Measurements from ENCODE around the gene BTBD6.
"Not testable (repeated sequence)": the region's sequence is repeated elsewhere in the genome, so short reads cannot be mapped to it uniquely, and the experiment has no call there.

Gene BTBD6

GRCh38 chr14:105258846-105259245, 10.5 kb downstream of the BTBD6 start:
- Histone ChIP-seq H3K9ac (ENCODE audit: low read depth, low read length) (no peak overlapping the region), H3K9me3 (ENCODE audit: control insufficient read depth, insufficient read depth, low read length) (no peaks in the 10 kb centered on the region), H3K36me3 (ENCODE audit: insufficient read depth, low read length) (no peaks in the 10 kb centered on the region), H3K4me1 (ENCODE audit: insufficient read depth, low read length) (no peaks in the 10 kb centered on the region)

DNA sequence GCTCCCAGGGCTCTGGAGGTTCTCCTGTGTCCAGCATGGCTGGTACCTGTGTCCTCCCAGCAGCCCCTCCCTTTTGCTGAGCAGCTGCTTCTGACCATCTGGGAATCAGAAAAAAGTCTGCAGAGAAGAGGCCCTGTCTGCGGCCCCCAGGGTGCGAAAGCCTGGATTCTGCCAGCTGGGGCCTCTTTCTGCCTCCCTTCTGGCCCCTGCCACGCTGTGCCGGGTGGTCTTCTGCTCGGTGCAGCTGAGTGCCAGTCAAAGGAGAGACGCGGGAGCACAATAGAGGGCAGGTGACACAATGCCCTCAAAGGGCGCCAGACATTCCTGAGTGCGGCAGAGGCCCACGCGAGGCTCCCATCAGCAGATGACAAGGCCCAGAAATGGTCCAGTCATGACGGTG, 12.6 kb downstream of the BTBD6 start:
- H3K9ac ChIP-seq (ENCODE audit: low read depth, low read length): no peak overlapping the region
- H3K36me3 ChIP-seq (ENCODE audit: insufficient read depth, low read length): no peaks in the 10 kb centered on the region
- H3K4me1 ChIP-seq (ENCODE audit: insufficient read depth, low read length): no peaks in the 10 kb centered on the region
- H3K9me3 ChIP-seq (ENCODE audit: control insufficient read depth, insufficient read depth, low read length): no peaks in the 10 kb centered on the region

DNA sequence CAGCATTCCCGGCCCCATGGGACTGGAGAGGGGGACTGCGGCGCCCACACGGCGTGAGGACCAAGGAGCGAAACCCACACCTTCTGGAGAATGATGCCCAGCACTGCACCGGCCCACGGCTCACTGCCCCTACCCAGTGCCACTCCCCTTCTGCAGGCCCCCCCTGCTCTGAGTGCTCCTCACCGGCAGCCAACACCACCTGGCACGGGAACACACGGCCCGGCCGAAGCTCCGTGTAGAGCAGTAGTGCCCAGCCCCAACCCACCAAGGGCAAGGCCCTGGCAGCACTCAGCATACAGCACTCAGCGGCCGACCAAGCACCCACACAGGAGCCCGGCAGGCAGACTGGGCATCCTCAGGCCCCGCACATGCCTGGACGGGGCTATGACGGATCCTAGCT, 13.4 kb downstream of the BTBD6 start:
- H3K9ac ChIP-seq (ENCODE audit: low read depth, low read length): no peak overlapping the region
- no peaks in the 10 kb centered on the region for H3K9me3 ChIP-seq (ENCODE audit: control insufficient read depth, insufficient read depth, low read length)
- H3K36me3 ChIP-seq (ENCODE audit: insufficient read depth, low read length): no peaks in the 10 kb centered on the region
- no peaks in the 10 kb centered on the region for H3K4me1 ChIP-seq (ENCODE audit: insufficient read depth, low read length)

DNA sequence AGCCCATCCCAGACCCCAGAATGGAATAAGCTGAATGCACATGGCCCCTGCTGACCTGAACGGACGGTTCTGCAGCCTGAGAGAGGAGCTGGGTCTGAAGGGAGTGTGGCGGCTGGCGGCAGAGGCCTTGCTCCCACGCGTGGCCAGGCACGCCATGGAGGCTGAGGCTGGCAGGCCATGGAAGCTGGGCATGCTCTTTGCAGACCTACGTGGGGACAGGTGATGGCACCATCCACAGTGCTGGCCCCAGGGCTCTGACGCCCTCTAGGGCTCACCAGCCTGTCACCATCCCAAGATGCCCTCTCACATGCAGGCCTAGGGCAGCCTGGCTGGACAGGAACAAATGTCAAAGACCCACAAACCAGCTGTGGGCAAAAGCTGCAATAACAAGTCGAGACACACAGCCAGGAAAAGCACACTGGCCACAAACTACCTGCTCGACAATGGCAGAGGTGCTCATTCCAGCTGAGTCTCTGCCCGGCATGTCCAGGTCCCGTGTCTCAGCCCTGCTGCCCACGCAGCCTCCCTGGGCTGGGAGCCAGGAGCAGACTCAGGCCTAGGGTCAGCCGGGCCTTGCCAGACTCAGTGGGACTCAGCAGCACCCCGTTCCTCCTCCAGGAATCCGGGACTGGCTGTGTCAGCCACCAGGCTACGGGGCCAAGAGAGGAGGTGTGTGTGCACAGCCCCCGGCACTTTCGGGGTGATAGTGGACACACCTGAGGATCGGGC, 19.7 kb downstream of the BTBD6 start:
- Histone ChIP-seq H3K9me3 (ENCODE audit: control insufficient read depth, insufficient read depth, low read length) (no peaks in the 10 kb centered on the region), H3K4me1 (ENCODE audit: insufficient read depth, low read length) (no peaks in the 10 kb centered on the region), H3K36me3 (ENCODE audit: insufficient read depth, low read length) (no peaks in the 10 kb centered on the region), H3K9ac (ENCODE audit: low read depth, low read length) (no peak overlapping the region)

DNA sequence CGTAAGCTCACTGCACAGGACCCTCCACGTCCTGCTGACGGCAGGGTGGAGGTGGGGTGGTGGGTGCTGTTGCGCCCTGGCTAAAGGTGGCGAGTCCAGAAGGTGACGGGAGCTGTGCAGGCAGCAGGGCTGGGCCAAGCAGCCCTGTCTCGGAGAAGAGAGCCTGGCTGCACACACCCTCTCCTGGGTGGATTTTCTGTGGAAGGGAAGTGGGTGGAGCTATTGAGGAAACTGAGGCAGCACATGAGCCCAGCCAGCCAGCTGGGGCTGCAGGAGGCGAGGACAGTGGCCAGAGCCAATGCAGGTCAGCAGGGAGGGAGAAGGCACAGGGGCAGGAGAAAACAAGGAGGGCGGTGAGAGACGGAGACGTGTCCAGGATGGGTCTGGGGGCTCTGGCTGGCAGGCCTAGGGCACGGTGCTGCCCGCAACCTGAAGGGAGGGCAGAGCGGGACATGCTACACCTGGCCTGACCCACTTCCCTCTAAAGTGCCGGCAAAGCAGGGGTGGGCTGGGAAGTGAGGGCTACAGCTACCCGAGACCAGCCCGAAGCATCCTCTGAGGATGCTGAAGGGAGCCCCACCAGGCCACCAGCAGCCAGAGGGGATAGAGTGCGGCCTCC, 20.5 kb downstream of the BTBD6 start:
- no peaks in the 10 kb centered on the region for H3K9me3 ChIP-seq (ENCODE audit: control insufficient read depth, insufficient read depth, low read length)
- no peaks in the 10 kb centered on the region for H3K4me1 ChIP-seq (ENCODE audit: insufficient read depth, low read length)

GRCh38 chr14:105269405-105269804, 21.1 kb downstream of the BTBD6 start:
- Histone ChIP-seq H3K9ac (ENCODE audit: low read depth, low read length) (no peak overlapping the region), H3K9me3 (ENCODE audit: control insufficient read depth, insufficient read depth, low read length) (no peaks in the 10 kb centered on the region), H3K4me1 (ENCODE audit: insufficient read depth, low read length) (no peaks in the 10 kb centered on the region), H3K36me3 (ENCODE audit: insufficient read depth, low read length) (no peaks in the 10 kb centered on the region)

More for the DNA sequence above, 20.5 kb downstream of the BTBD6 start:
- Histone ChIP-seq H3K9ac (ENCODE audit: low read depth, low read length) (no peak overlapping the region), H3K36me3 (ENCODE audit: insufficient read depth, low read length) (no peaks in the 10 kb centered on the region)

DNA sequence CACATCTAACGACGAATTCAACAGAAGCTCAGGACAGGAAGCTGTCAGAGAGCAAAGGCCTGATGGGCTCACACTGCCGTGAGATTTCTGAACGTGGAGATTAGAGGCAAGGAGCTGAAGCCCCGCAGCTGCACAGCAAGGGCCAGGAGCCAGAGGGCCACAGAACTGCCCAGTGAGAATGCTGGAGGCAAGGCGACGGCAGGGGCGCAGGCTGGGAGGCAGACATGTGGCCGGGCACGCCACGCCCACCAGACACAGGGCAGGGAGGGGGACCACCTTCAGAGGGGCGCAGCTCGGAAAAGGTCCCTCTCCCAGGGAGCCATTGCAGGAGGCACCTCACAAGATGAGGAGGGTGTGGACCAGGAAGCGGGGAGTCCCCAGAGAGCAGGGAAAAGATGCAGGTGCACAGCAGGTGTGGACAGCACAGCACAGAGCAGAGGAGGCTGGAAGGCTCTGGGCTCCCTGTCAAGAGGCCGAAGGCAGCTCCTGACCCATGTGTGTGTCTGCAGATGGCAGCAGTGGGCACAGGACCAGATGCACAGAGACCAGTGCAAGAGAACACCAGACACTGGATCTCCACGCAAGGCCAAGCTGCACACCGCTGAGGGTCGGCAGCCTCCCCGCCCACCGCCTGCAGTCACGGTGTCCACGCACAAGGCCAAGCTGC, 23.0 kb downstream of the BTBD6 start:
- Histone ChIP-seq H3K9me3 (ENCODE audit: control insufficient read depth, insufficient read depth, low read length) (no peaks in the 10 kb centered on the region), H3K4me1 (ENCODE audit: insufficient read depth, low read length) (no peaks in the 10 kb centered on the region), H3K9ac (ENCODE audit: low read depth, low read length) (no peak overlapping the region), H3K36me3 (ENCODE audit: insufficient read depth, low read length) (no peaks in the 10 kb centered on the region)

GRCh38 chr14:105272623-105273022, 24.3 kb downstream of the BTBD6 start:
- H3K4me1 ChIP-seq (ENCODE audit: insufficient read depth, low read length): no peaks in the 10 kb centered on the region
- H3K9me3 ChIP-seq (ENCODE audit: control insufficient read depth, insufficient read depth, low read length): no peaks in the 10 kb centered on the region

DNA sequence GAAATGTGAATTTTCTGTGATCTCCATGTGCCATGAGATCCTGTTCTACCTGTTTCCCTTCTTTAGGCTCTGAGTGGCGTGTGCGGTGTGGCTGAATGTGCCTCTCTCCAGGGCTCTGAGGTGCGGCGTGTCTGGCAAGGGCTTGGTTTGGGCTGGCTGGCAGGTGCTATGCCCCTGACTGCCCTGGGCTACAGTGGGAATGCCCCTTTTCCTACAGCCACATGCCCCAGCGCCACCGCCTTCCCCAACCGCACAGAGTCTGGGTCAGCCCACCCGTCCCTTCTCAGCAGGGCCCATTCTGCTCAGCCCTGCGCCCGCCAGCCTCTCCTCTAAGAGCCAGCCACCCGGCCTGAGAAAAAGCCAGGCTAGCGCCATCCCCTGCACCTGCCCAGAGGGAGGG, 24.7 kb downstream of the BTBD6 start:
- no peaks in the 10 kb centered on the region for H3K36me3 ChIP-seq (ENCODE audit: insufficient read depth, low read length)
- no peak overlapping the region for H3K9ac ChIP-seq (ENCODE audit: low read depth, low read length)
- no peaks in the 10 kb centered on the region for H3K4me1 ChIP-seq (ENCODE audit: insufficient read depth, low read length)
- H3K9me3 ChIP-seq (ENCODE audit: control insufficient read depth, insufficient read depth, low read length): no peaks in the 10 kb centered on the region

More at GRCh38 chr14:105272623-105273022, 24.3 kb downstream of the BTBD6 start:
- Histone ChIP-seq H3K9ac (ENCODE audit: low read depth, low read length) (no peak overlapping the region), H3K36me3 (ENCODE audit: insufficient read depth, low read length) (no peaks in the 10 kb centered on the region)

GRCh38 chr14:105274637-105275036, 26.3 kb downstream of the BTBD6 start:
- no peaks in the 10 kb centered on the region for H3K4me1 ChIP-seq (ENCODE audit: insufficient read depth, low read length)
- no peaks in the 10 kb centered on the region; the same call in 1 of the 2 replicates for H3K9me3 ChIP-seq (ENCODE audit: control insufficient read depth, insufficient read depth, low read length)
- H3K9ac ChIP-seq (ENCODE audit: low read depth, low read length): no peak overlapping the region

DNA sequence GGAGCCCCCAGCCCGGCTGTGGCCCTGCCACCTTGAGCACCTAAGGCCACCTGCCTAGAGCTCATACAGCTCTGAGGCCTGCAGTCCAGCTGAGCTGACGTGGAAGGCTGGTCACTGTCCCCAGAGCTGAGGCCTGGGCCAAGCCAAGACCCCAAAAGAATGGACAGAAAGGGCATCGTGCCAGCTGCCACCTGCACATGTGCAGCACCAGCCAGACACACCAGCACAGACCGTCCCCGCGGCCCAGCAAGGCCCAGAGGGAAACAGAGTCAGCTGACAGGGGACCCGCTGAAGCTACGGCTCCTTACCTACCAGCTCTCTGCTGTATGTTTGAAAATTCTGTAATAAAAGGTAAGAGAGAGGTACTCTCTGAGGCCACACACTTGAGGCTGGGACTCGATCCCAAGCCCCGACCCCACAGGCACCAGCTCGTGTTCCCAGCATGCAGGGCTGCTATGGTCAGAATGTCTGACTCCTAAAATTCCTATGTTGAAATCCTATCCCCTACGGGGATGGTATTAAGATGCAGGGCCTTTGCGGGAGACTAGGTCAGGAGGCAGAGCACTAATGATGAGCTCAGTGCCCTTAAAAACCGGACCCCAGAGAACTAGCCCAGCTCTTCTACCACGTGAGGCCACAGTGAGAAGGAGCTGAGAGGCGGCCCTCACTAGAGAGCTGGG, 27.1 kb downstream of the BTBD6 start:
- Histone ChIP-seq H3K9me3 (ENCODE audit: control insufficient read depth, insufficient read depth, low read length) (no peaks in the 10 kb centered on the region; the same call in 1 of the 2 replicates), H3K4me1 (ENCODE audit: insufficient read depth, low read length) (no peaks in the 10 kb centered on the region), H3K36me3 (ENCODE audit: insufficient read depth, low read length) (no peaks in the 10 kb centered on the region), H3K9ac (ENCODE audit: low read depth, low read length) (no peak overlapping the region)

More at GRCh38 chr14:105274637-105275036, 26.3 kb downstream of the BTBD6 start:
- H3K36me3 ChIP-seq (ENCODE audit: insufficient read depth, low read length): no peaks in the 10 kb centered on the region

GRCh38 chr14:105277448-105277847, 29.1 kb downstream of the BTBD6 start:
- not testable (repeated sequence) for H3K36me3 ChIP-seq (ENCODE audit: insufficient read depth, low read length); H3K9ac ChIP-seq (ENCODE audit: low read depth, low read length); H3K4me1 ChIP-seq (ENCODE audit: insufficient read depth, low read length); H3K9me3 ChIP-seq (ENCODE audit: control insufficient read depth, insufficient read depth, low read length)

DNA sequence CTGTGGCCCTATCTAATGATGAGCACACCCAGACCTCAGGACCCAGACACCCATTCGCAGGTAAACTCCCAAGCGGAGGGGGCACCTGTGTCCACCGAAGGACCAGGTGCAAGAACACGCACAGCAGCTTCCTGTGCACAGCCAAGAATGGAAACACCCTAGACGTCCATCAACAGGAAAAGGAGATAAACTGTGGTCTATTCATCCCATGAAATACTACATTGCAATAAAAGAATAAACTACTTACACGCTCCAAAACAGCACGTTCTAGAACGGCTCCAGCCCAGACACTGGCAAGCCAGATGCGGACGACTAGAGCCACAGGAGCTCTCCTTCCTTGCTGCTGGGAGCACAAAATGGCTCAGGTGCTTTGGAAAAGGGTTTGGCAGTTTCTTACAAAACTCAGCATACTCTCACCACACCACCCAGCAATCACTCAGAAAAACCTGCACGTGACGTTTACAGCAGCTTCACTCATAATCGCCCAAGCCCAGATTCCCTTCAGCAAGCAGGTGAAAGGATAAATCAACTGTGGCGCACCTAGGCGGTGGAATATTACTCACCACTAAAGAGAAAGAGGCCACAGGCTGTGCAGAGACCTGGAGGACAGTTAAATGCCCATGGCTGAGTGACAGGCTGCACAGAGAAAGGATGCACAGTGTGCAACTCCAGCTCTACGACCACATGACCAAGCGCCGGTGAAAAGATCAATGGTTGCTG, 31.5 kb downstream of the BTBD6 start:
- Histone ChIP-seq H3K4me1 (ENCODE audit: insufficient read depth, low read length) (no peaks in the 10 kb centered on the region; the same call in 1 of the 2 replicates), H3K36me3 (ENCODE audit: insufficient read depth, low read length) (no peaks in the 10 kb centered on the region), H3K9me3 (ENCODE audit: control insufficient read depth, insufficient read depth, low read length) (no peaks in the 10 kb centered on the region; the same call in 1 of the 2 replicates), H3K9ac (ENCODE audit: low read depth, low read length) (no peak overlapping the region)

DNA sequence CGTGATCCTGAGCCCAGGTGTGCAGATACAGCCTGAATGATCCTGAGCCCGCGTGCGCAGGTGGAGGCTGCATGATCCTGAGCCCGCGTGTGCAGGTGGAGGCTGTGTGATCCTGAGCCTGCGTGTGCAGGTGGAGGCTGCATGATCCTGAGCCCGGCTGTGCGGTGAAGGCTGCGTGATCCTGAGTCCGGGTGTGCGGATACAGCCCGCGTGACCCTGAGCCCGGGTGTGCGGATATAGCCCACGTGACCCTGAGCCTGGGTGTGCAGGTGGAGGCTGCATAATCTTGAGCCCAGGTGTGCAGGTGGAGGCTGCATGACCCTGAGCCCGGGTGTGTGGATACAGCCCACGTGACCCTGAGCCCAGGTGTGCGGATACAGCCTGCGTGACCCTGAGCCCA, 32.2 kb downstream of the BTBD6 start:
- no peak overlapping the region for H3K9ac ChIP-seq (ENCODE audit: low read depth, low read length)
- H3K9me3 ChIP-seq (ENCODE audit: control insufficient read depth, insufficient read depth, low read length): no peaks in the 10 kb centered on the region; the same call in 1 of the 2 replicates
- no peaks in the 10 kb centered on the region for H3K36me3 ChIP-seq (ENCODE audit: insufficient read depth, low read length)
- H3K4me1 ChIP-seq (ENCODE audit: insufficient read depth, low read length): no peaks in the 10 kb centered on the region; the same call in 1 of the 2 replicates

All from ES-I3 (cell line).